SK-N-SH (cell line): ENCODE results near the gene PDZD2. TPM values are rescaled to one million over a fixed set of nuclear protein-coding genes. Genes with fewer than 3 reads are reported as not detected.
A peak's percentile ranks its signal among the peaks of the same experiment; 100 is the strongest.

Experiments used
- CTCF ChIA-PET: fragments of 300-600, 350-600 bp; formaldehyde crosslinking; extraction: SDS; loops from one replicate; lab custom pipeline; 2021; lab: Yijun Ruan, JAX
- POLR2A ChIA-PET: fragments of 350-600 bp; sonication (Branson Sonifier 250); formaldehyde crosslinking; extraction: SDS; loops from one replicate; lab custom pipeline; 2020; ENCODE audit warnings: antibody characterized with exemption, inconsistent platforms; lab: Yijun Ruan, JAX
- DNase-seq: peaks from one replicate; pipeline ENCODE4 v3.0.0; 2012
- H2AFZ ChIP-seq: fragments of 200-600 bp; sonication (generic); 2 replicates; pipeline ENCODE4 v1.8.1; 2016; ENCODE audit warnings: antibody characterized with exemption, mild to moderate bottlenecking, low read depth
- H3F3A ChIP-seq: fragments of 200-600 bp; sonication (generic); replicated peaks from 2 replicates; pipeline ENCODE3; 2016; ENCODE audit warnings: antibody characterized with exemption, mild to moderate bottlenecking; ENCODE audit not compliant: insufficient read depth
- H3K27ac ChIP-seq, 2 experiments: fragments of 200-500 bp in 1 of 2; fragments of 200-600 bp in 1 of 2; sonication (Bioruptor generic) in 1 of 2; sonication (generic), shearing (Covaris generic) in 1 of 2; 2 replicates each; pipeline versions ENCODE4 v1.5.1 to v1.6.1; 2014 to 2016; ENCODE audit warnings: low read depth in 2 of 2, inconsistent platforms in 1 of 2, low read length in 1 of 2, mild to moderate bottlenecking in 1 of 2, mixed read lengths in 1 of 2
- H3K27me3 ChIP-seq: fragments of 200-600 bp; sonication (generic), shearing (Covaris generic); 2 replicates; pipeline ENCODE4 v1.6.1; 2016; ENCODE audit warnings: mixed run types; ENCODE audit not compliant: insufficient read depth
- H3K36me3 ChIP-seq, 2 experiments: fragments of 200-500 bp in 1 of 2; fragments of 200-600 bp in 1 of 2; sonication (Bioruptor generic) in 1 of 2; sonication (generic) in 1 of 2; replicated peaks in 1 of 2; 2 replicates each; pipeline versions ENCODE3 to v1.5.1; 2014 to 2016; ENCODE audit warnings: low read length in 1 of 2, mild to moderate bottlenecking in 1 of 2; ENCODE audit not compliant: insufficient read depth in 2 of 2, control insufficient read depth in 1 of 2
- H3K4me1 ChIP-seq, 2 experiments: fragments of 200-500 bp in 1 of 2; fragments of 200-600 bp in 1 of 2; sonication (Bioruptor generic) in 1 of 2; sonication (generic), shearing (Covaris generic) in 1 of 2; 2 replicates each; pipeline versions ENCODE4 v1.5.1 to v1.6.1; 2014 to 2016; ENCODE audit warnings: low read depth in 1 of 2, low read length in 1 of 2, mixed run types in 1 of 2; ENCODE audit not compliant: insufficient read depth in 2 of 2, control insufficient read depth in 1 of 2
- H3K4me2 ChIP-seq: fragments of 200-600 bp; sonication (generic), shearing (Covaris generic); 2 replicates; pipeline ENCODE4 v1.6.1; 2017; ENCODE audit warnings: mixed run types
- H3K4me3 ChIP-seq, 2 experiments: fragments of 200-500 bp in 1 of 2; fragments of 200-600 bp in 1 of 2; sonication (Bioruptor generic) in 1 of 2; sonication (generic), shearing (Covaris generic) in 1 of 2; 2 replicates each; pipeline versions ENCODE4 v1.5.1 to v1.8.1; 2014 to 2016; ENCODE audit warnings: low read depth in 2 of 2, inconsistent platforms in 1 of 2, low read length in 1 of 2, mild to moderate bottlenecking in 1 of 2, mixed read lengths in 1 of 2, moderate library complexity in 1 of 2
- H3K79me2 ChIP-seq: fragments of 200-600 bp; sonication (generic); 2 replicates; pipeline ENCODE4 v1.8.1; 2017; ENCODE audit warnings: mild to moderate bottlenecking; ENCODE audit not compliant: insufficient read depth
- H3K9ac ChIP-seq: fragments of 200-600 bp; sonication (generic); 2 replicates; pipeline ENCODE4 v1.6.1; 2017; ENCODE audit warnings: mixed run types
- H3K9me2 ChIP-seq: fragments of 200-600 bp; sonication (generic); 2 replicates; pipeline ENCODE4 v1.6.1; 2017; ENCODE audit warnings: mixed run types
- H3K9me3 ChIP-seq: fragments of 200-600 bp; sonication (generic); 2 replicates; pipeline ENCODE4 v1.6.1; 2017; ENCODE audit warnings: mixed run types, mild to moderate bottlenecking, moderate library complexity
- H4K20me1 ChIP-seq: fragments of 200-600 bp; sonication (generic); 2 replicates; pipeline ENCODE4 v1.6.1; 2017; ENCODE audit warnings: mild to moderate bottlenecking, mixed run types; ENCODE audit not compliant: insufficient read depth
- CHD2 ChIP-seq: fragments of 150-350 bp; IDR thresholded peaks from 2 replicates; pipeline ENCODE4 v1.6.1; 2018; ENCODE audit warnings: low read length; ENCODE audit not compliant: partially characterized antibody
- ELF1 ChIP-seq: IDR thresholded peaks from 2 replicates; pipeline ENCODE4 v1.4.0; 2012
- FOXJ3 ChIP-seq: sonication (generic); formaldehyde crosslinking; IDR thresholded peaks from 2 replicates; pipeline ENCODE4 v1.5.1; 2020; ENCODE audit warnings: mild to moderate bottlenecking, missing genetic modification reagents
- GATA2 ChIP-seq: sonication (generic); formaldehyde crosslinking; IDR thresholded peaks from 2 replicates; pipeline ENCODE4 v1.5.0; 2020; ENCODE audit warnings: mild to moderate bottlenecking, missing genetic modification reagents
- JUND ChIP-seq: IDR thresholded peaks from 2 replicates; pipeline ENCODE4 v1.4.0; 2012
- MEF2A ChIP-seq: IDR thresholded peaks from 2 replicates; pipeline ENCODE4 v1.4.0; 2012; ENCODE audit warnings: low read depth, borderline replicate concordance
- NFIC ChIP-seq: IDR thresholded peaks from 2 replicates; pipeline ENCODE4 v1.4.0; 2012; ENCODE audit warnings: borderline replicate concordance
- NRF1 ChIP-seq: IDR thresholded peaks from 2 replicates; pipeline ENCODE4 v1.6.1; 2012; ENCODE audit warnings: low read depth, mild to moderate bottlenecking, low read length
- POLR2AphosphoS5 ChIP-seq: IDR thresholded peaks from 2 replicates; pipeline ENCODE4 v1.6.1; 2012; ENCODE audit warnings: low read depth, low read length
- RFX5 ChIP-seq: IDR thresholded peaks from 2 replicates; pipeline ENCODE4 v1.6.1; 2012; ENCODE audit warnings: mild to moderate bottlenecking, improper control_type of control experiment, low read length
- TEAD4 ChIP-seq: IDR thresholded peaks from 2 replicates; pipeline ENCODE4 v1.4.0; 2012; ENCODE audit warnings: mild to moderate bottlenecking, borderline replicate concordance; ENCODE audit not compliant: insufficient read depth
- YY1 ChIP-seq: IDR thresholded peaks from 2 replicates; pipeline ENCODE4 v1.4.0; 2012; ENCODE audit warnings: low read depth, mild to moderate bottlenecking
- WGBS: methylation state at CpG from one replicate; pipeline ENCODE4 v1.1.6; 2017; ENCODE audit warnings: low lambda C conversion rate; 5-methylcytosine and 5-hydroxymethylcytosine counted together
- polyA plus RNA-seq, 3 experiments: library from polyadenylated mRNA; depleted of rRNA; stranded (reverse); fragments of >200 nt; gene quantifications; 2 replicates each; pipeline ENCODE4 v1.2.3, GENCODE V29; 2012
- TF ChIP-seq, protein P1 (sequence below): IDR thresholded peaks from 2 replicates; pipeline ENCODE4 v1.6.1; 2012; ENCODE audit warnings: mild to moderate bottlenecking, low read depth, low read length, moderate library complexity
- TF ChIP-seq, protein P2 (sequence below): fragments of 150-350 bp; IDR thresholded peaks from 2 replicates; pipeline ENCODE4 v1.6.1; 2017; ENCODE audit warnings: antibody characterized with exemption, low read length, low read depth, borderline replicate concordance
- TF ChIP-seq, protein P3 (sequence below): IDR thresholded peaks from 2 replicates; pipeline ENCODE4 v1.4.0; 2012; ENCODE audit warnings: low read depth, borderline replicate concordance

PDZD2 gene
- polyA plus RNA-seq, 1 of the 3 experiments (the other 2 are of a cell fraction): 0.13 TPM

DNA sequence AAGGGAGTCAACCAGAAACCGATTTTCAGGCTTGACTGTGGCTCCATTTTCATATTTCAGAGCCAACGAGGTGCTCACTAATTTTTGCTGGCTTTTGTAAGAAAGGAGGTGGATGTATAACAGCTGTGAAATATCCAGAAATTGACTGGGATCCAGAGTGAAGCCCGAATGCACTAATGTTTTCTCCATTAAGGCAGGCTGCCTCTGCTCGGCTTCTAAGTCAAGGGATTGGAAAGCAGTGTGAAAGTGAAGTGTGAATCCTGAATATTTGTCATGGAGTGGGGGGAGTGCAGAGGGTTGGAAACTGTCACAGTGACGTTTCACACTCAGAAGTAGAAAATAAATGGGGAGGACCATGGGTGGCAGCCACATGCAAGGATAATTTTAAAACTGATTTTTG is 297.8 kb downstream of the PDZD2 start:
- Histone ChIP-seq H3K4me3 (no peak overlapping the region), H3K9me2 (no peaks in the 10 kb centered on the region), H3F3A (no peaks in the 10 kb centered on the region), H2AFZ (no peak overlapping the region), H3K9ac (no peak overlapping the region)
- CTCF ChIA-PET: interaction anchor here (0.9 to 2.3 kb wide), 4 partner anchors 25 to 140 kb away, joined by 3 to 12 read pairs (median 3); no protein-coding TSS in a partner anchor
- TF ChIP-seq POLR2AphosphoS5: no peak
- TF ChIP-seq TEAD4: no peak
- no peak for TF ChIP-seq CHD2
- TF ChIP-seq, protein P1, sequence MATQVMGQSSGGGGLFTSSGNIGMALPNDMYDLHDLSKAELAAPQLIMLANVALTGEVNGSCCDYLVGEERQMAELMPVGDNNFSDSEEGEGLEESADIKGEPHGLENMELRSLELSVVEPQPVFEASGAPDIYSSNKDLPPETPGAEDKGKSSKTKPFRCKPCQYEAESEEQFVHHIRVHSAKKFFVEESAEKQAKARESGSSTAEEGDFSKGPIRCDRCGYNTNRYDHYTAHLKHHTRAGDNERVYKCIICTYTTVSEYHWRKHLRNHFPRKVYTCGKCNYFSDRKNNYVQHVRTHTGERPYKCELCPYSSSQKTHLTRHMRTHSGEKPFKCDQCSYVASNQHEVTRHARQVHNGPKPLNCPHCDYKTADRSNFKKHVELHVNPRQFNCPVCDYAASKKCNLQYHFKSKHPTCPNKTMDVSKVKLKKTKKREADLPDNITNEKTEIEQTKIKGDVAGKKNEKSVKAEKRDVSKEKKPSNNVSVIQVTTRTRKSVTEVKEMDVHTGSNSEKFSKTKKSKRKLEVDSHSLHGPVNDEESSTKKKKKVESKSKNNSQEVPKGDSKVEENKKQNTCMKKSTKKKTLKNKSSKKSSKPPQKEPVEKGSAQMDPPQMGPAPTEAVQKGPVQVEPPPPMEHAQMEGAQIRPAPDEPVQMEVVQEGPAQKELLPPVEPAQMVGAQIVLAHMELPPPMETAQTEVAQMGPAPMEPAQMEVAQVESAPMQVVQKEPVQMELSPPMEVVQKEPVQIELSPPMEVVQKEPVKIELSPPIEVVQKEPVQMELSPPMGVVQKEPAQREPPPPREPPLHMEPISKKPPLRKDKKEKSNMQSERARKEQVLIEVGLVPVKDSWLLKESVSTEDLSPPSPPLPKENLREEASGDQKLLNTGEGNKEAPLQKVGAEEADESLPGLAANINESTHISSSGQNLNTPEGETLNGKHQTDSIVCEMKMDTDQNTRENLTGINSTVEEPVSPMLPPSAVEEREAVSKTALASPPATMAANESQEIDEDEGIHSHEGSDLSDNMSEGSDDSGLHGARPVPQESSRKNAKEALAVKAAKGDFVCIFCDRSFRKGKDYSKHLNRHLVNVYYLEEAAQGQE: no peak
- no peak for TF ChIP-seq ELF1
- TF ChIP-seq RFX5: no peak
- no peak for TF ChIP-seq GATA2
- no peak for TF ChIP-seq NRF1
- TF ChIP-seq YY1: no peak
- no peak for TF ChIP-seq JUND
- TF ChIP-seq, protein P2, sequence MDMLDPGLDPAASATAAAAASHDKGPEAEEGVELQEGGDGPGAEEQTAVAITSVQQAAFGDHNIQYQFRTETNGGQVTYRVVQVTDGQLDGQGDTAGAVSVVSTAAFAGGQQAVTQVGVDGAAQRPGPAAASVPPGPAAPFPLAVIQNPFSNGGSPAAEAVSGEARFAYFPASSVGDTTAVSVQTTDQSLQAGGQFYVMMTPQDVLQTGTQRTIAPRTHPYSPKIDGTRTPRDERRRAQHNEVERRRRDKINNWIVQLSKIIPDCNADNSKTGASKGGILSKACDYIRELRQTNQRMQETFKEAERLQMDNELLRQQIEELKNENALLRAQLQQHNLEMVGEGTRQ: no peak
- TF ChIP-seq NFIC: no peak
- TF ChIP-seq MEF2A: no peak
- no peak for TF ChIP-seq FOXJ3 (CRISPR knock-in tag)
- TF ChIP-seq, protein P3, sequence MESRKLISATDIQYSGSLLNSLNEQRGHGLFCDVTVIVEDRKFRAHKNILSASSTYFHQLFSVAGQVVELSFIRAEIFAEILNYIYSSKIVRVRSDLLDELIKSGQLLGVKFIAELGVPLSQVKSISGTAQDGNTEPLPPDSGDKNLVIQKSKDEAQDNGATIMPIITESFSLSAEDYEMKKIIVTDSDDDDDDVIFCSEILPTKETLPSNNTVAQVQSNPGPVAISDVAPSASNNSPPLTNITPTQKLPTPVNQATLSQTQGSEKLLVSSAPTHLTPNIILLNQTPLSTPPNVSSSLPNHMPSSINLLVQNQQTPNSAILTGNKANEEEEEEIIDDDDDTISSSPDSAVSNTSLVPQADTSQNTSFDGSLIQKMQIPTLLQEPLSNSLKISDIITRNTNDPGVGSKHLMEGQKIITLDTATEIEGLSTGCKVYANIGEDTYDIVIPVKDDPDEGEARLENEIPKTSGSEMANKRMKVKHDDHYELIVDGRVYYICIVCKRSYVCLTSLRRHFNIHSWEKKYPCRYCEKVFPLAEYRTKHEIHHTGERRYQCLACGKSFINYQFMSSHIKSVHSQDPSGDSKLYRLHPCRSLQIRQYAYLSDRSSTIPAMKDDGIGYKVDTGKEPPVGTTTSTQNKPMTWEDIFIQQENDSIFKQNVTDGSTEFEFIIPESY: no peak
- TF ChIP-seq, all 33 proteins: peak for 0
- H3K9me3 ChIP-seq: no peaks in the 10 kb centered on the region
- no peaks in the 10 kb centered on the region for H3K79me2 ChIP-seq
- 21% methylated on average over 5 of the region's 5 CpGs for WGBS
- no peak for DNase-seq
- H3K4me2 ChIP-seq: no peak overlapping the region
- H3K27ac ChIP-seq: peak overlapping the region in 1 of 2 experiments; percentile 23; a peak in 1 of 4 replicates
- H3K4me1 ChIP-seq: peaks cover 0 to 13% of the 10 kb centered on the region in 2 experiments; a peak in 3 of 4 replicates
- H3K36me3 ChIP-seq: no peaks in the 10 kb centered on the region
- H4K20me1 ChIP-seq: no peaks in the 10 kb centered on the region
- no peaks in the 10 kb centered on the region; the same call in 1 of the 2 replicates for H3K27me3 ChIP-seq
- POLR2A ChIA-PET: interaction anchor here (0.6 kb wide), 1 partner anchor 13 kb away, joined by 3 read pairs; no protein-coding TSS in a partner anchor
